HCT116 (cell line): ENCODE measurements around the gene RAB38. TPM values are rescaled to one million over a fixed set of nuclear protein-coding genes. Genes with fewer than 3 reads are reported as not detected.

ENCODE experiments used
- ATAC-seq: fragments of 200-7000 bp; cut with Tn5 transposase; 2 replicates; pipeline ENCODE4 v1.9.1; 2020; ENCODE audit warnings: mild to moderate bottlenecking, moderate library complexity
- BruUV-seq: library from RNA; stranded (reverse); fragments of 400-500 nt; replicated peaks from 2 replicates; lab custom pipeline; 2021; lab: Mats Ljungman, UMichigan
- CTCF ChIA-PET: fragments of 300-600 bp; sonication (Branson Sonifier 250); formaldehyde crosslinking; loops from one replicate; lab custom pipeline; 2021; ENCODE audit warnings: antibody characterized with exemption; lab: Charles Lee
- POLR2A ChIA-PET: fragments of 300-600, 350-600 bp; sonication (Branson Sonifier 250); formaldehyde crosslinking; loops from one replicate; lab custom pipeline; 2021; ENCODE audit warnings: antibody characterized with exemption; lab: Charles Lee
- RAD21 ChIA-PET, 2 experiments: fragments of 300-600 bp; sonication (Branson Sonifier 250); formaldehyde crosslinking; loops; one replicate each; lab custom pipeline; 2023; ENCODE audit warnings: low total read pairs in 2 of 2; ENCODE audit not compliant: uncharacterized antibody in 2 of 2, unreplicated experiment in 2 of 2, low non-redundant PET in 1 of 2; lab: Charles Lee
- DNase-seq: peaks from one replicate; pipeline ENCODE4 v3.0.0-alpha.2; 2010; ENCODE audit warnings: low read depth, low spot score
- H2AFZ ChIP-seq: fragments of 200-600 bp; shearing (Covaris generic), sonication (generic); 2 replicates; pipeline ENCODE4 v1.6.1; 2017; ENCODE audit warnings: low read depth, mixed run types, mixed read lengths, antibody characterized with exemption, low read length; ENCODE audit not compliant: poor library complexity, severe bottlenecking
- H3K27ac ChIP-seq: 2 replicates; pipeline ENCODE4 v1.5.1; 2012; ENCODE audit warnings: low read depth, low read length
- H3K27me3 ChIP-seq: fragments of 200-600 bp; sonication (generic); 2 replicates; pipeline ENCODE4 v1.6.1; 2016; ENCODE audit warnings: mixed run types, low read length, mixed read lengths; ENCODE audit not compliant: insufficient read depth
- H3K36me3 ChIP-seq, 2 experiments: fragments of 200-500 bp in 1 of 2; fragments of 200-600 bp in 1 of 2; sonication (Bioruptor generic) in 1 of 2; sonication (generic) in 1 of 2; 2 replicates each; pipeline versions ENCODE4 v1.5.1 to v1.6.1; 2014 to 2016; ENCODE audit warnings: low read length in 2 of 2, inconsistent platforms in 1 of 2, mixed read lengths in 1 of 2, mixed run types in 1 of 2; ENCODE audit not compliant: insufficient read depth in 2 of 2, control insufficient read depth in 1 of 2
- H3K4me1 ChIP-seq, 2 experiments: fragments of 200-600 bp in 1 of 2; sonication (generic) in 1 of 2; 2 replicates each; pipeline versions ENCODE4 v1.5.1 to v1.6.1; 2012 to 2017; ENCODE audit warnings: low read length in 2 of 2, inconsistent platforms in 1 of 2, mild to moderate bottlenecking in 1 of 2, mixed read lengths in 1 of 2, mixed run types in 1 of 2, moderate library complexity in 1 of 2; ENCODE audit not compliant: insufficient read depth in 2 of 2, control insufficient read depth in 1 of 2
- H3K4me2 ChIP-seq: fragments of 200-600 bp; sonication (generic); 2 replicates; pipeline ENCODE4 v1.6.1; 2017; ENCODE audit warnings: mixed run types, low read length, mixed read lengths
- H3K4me3 ChIP-seq, 2 experiments: fragments of 200-600 bp in 1 of 2; sonication (generic) in 1 of 2; replicated peaks in 1 of 2; 2 replicates each; pipeline ENCODE4 v1.5.1; 2011 to 2016; ENCODE audit warnings: low read length in 2 of 2, control low read depth in 1 of 2, low read depth in 1 of 2, mild to moderate bottlenecking in 1 of 2, mixed read lengths in 1 of 2, mixed run types in 1 of 2
- H3K79me2 ChIP-seq: fragments of 200-600 bp; sonication (generic); 2 replicates; pipeline ENCODE4 v1.6.1; 2017; ENCODE audit warnings: mild to moderate bottlenecking, mixed run types, low read length, moderate library complexity, mixed read lengths; ENCODE audit not compliant: insufficient read depth
- H3K9ac ChIP-seq: fragments of 200-600 bp; sonication (generic); 2 replicates; pipeline ENCODE4 v1.6.1; 2016; ENCODE audit warnings: low read length, mixed read lengths
- H3K9me2 ChIP-seq: fragments of 200-600 bp; sonication (generic), shearing (Covaris generic); 2 replicates; pipeline ENCODE4 v1.6.1; 2017; ENCODE audit warnings: mixed run types, mild to moderate bottlenecking, moderate library complexity; ENCODE audit not compliant: insufficient read depth
- H3K9me3 ChIP-seq, 2 experiments: fragments of 200-500 bp in 1 of 2; fragments of 200-600 bp in 1 of 2; sonication (Bioruptor generic) in 1 of 2; sonication (generic) in 1 of 2; 2 replicates each; pipeline ENCODE4 v1.6.1; 2014 to 2017; ENCODE audit warnings: low read length in 2 of 2, mixed read lengths in 2 of 2, inconsistent platforms in 1 of 2, low read depth in 1 of 2, mild to moderate bottlenecking in 1 of 2, mixed run types in 1 of 2, moderate library complexity in 1 of 2; ENCODE audit not compliant: control insufficient read depth in 1 of 2, insufficient read depth in 1 of 2
- H4K20me1 ChIP-seq: fragments of 200-600 bp; sonication (generic), shearing (Covaris generic); 2 replicates; pipeline ENCODE4 v1.6.1; 2017; ENCODE audit warnings: mixed run types, mild to moderate bottlenecking, moderate library complexity; ENCODE audit not compliant: insufficient read depth
- CBX3 ChIP-seq: IDR thresholded peaks from 2 replicates; pipeline ENCODE4 v1.6.1; 2012; ENCODE audit warnings: low read depth
- EGR1 ChIP-seq: IDR thresholded peaks from 2 replicates; pipeline ENCODE4 v1.6.1; 2012; ENCODE audit warnings: low read depth
- ELF1 ChIP-seq: IDR thresholded peaks from 2 replicates; pipeline ENCODE4 v1.6.1; 2012; ENCODE audit warnings: low read depth, borderline replicate concordance
- JUND ChIP-seq: IDR thresholded peaks from 2 replicates; pipeline ENCODE4 v1.6.1; 2012
- POLR2A ChIP-seq: IDR thresholded peaks from 2 replicates; pipeline ENCODE4 v1.7.0; 2011; ENCODE audit warnings: borderline replicate concordance; ENCODE audit not compliant: insufficient read depth, insufficient read length; ENCODE audit errors: extremely low read depth
- POLR2AphosphoS5 ChIP-seq: IDR thresholded peaks from 2 replicates; pipeline ENCODE4 v1.6.1; 2011; ENCODE audit warnings: mild to moderate bottlenecking, low read depth, low read length, moderate library complexity
- REST ChIP-seq: IDR thresholded peaks from 2 replicates; pipeline ENCODE4 v1.6.1; 2012; ENCODE audit warnings: low read depth
- SIN3A ChIP-seq: IDR thresholded peaks from 2 replicates; pipeline ENCODE4 v1.6.1; 2012; ENCODE audit warnings: low read depth
- intact Hi-C: fragments of 100-400 bp; cut with micrococcal nuclease; formaldehyde crosslinking; loops from 2 replicates; pipeline ENCODE4 v1.10.0; 2022
- total RNA-seq: library from RNA; stranded (reverse); gene quantifications from one replicate; pipeline ENCODE4 v1.2.1, GENCODE V29; 2021; ENCODE audit not compliant: unreplicated experiment
- TF ChIP-seq, protein P1 (sequence below): IDR thresholded peaks from 2 replicates; pipeline ENCODE4 v1.6.1; 2012
- TF ChIP-seq, protein P2 (sequence below), 3 experiments: fragments of 200-600 bp in 1 of 3; sonication (generic) in 1 of 3; IDR thresholded peaks in 2 of 3; conservative IDR thresholded peaks in 1 of 3; 2 replicates each; pipeline ENCODE4 v1.5.1; 2012 to 2017; ENCODE audit warnings: low read depth in 2 of 3, low read length in 2 of 3, antibody characterized with exemption in 1 of 3, borderline replicate concordance in 1 of 3, control low read depth in 1 of 3, mild to moderate bottlenecking in 1 of 3, mixed read lengths in 1 of 3, mixed run types in 1 of 3, moderate library complexity in 1 of 3; ENCODE audit not compliant: insufficient read depth in 1 of 3

RAB38 gene
- total RNA-seq, 1 experiment from 2014 or later: 15.1 TPM

GRCh38 chr11:88114486-88115045 lies 60.7 kb downstream of the RAB38 start:
- Histone ChIP-seq H3K9me2 (no peaks in the 10 kb centered on the region), H3K27ac (no peak overlapping the region), H3K79me2 (no peaks in the 10 kb centered on the region), H3K27me3 (no peaks in the 10 kb centered on the region), H3K4me1 (no peaks in the 10 kb centered on the region), H3K9ac (no peak overlapping the region), H3K4me2 (no peak overlapping the region), H3K4me3 (no peak overlapping the region), H2AFZ (no peak overlapping the region), H3K36me3 (no peaks in the 10 kb centered on the region), H3K9me3 (no peaks in the 10 kb centered on the region), H4K20me1 (no peaks in the 10 kb centered on the region)
- intact Hi-C loops: no loop called here
- CTCF ChIA-PET: no interaction called here
- no TSS peak for BruUV-seq
- ATAC-seq: no peak
- POLR2A ChIA-PET: no interaction called here
- DNase-seq: no peak
- TF ChIP-seq ELF1: no peak
- no peak for TF ChIP-seq REST
- TF ChIP-seq EGR1: no peak
- TF ChIP-seq JUND: no peak
- no peak for TF ChIP-seq SIN3A
- no peak for TF ChIP-seq POLR2A
- TF ChIP-seq CBX3: no peak
- no peak for TF ChIP-seq POLR2AphosphoS5
- TF ChIP-seq, protein P1, sequence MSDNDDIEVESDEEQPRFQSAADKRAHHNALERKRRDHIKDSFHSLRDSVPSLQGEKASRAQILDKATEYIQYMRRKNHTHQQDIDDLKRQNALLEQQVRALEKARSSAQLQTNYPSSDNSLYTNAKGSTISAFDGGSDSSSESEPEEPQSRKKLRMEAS: no peak
- TF ChIP-seq, protein P2, sequence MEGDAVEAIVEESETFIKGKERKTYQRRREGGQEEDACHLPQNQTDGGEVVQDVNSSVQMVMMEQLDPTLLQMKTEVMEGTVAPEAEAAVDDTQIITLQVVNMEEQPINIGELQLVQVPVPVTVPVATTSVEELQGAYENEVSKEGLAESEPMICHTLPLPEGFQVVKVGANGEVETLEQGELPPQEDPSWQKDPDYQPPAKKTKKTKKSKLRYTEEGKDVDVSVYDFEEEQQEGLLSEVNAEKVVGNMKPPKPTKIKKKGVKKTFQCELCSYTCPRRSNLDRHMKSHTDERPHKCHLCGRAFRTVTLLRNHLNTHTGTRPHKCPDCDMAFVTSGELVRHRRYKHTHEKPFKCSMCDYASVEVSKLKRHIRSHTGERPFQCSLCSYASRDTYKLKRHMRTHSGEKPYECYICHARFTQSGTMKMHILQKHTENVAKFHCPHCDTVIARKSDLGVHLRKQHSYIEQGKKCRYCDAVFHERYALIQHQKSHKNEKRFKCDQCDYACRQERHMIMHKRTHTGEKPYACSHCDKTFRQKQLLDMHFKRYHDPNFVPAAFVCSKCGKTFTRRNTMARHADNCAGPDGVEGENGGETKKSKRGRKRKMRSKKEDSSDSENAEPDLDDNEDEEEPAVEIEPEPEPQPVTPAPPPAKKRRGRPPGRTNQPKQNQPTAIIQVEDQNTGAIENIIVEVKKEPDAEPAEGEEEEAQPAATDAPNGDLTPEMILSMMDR (IDR thresholded peaks at IDR 0.05 in 2 of 3, conservative IDR thresholded peaks at IDR 0.05 in 1 of 3; ENCODE audit: borderline replicate concordance in 1 of 3, insufficient read depth in 1 of 3, low read depth in 2 of 3, low read length in 2 of 3): no peak
- RAD21 ChIA-PET: no interaction called here
